Caco-2 (cell line): Measurements from ENCODE around the gene PSMD1. TPM values are rescaled to one million over a fixed set of nuclear protein-coding genes. Genes with fewer than 3 reads are reported as not detected.

Experiments
- BruUV-seq: library from RNA; stranded (reverse); fragments of 400-500 nt; replicated peaks from 2 replicates; lab custom pipeline; 2021; lab: Mats Ljungman, UMichigan
- CTCF ChIA-PET: fragments of 300-600 bp; sonication (Branson Sonifier 250); formaldehyde crosslinking; loops from one replicate; lab custom pipeline; 2022; ENCODE audit warnings: antibody characterized with exemption; lab: Charles Lee
- POLR2A ChIA-PET: fragments of 300-600 bp; sonication (Branson Sonifier 250); formaldehyde crosslinking; loops from one replicate; lab custom pipeline; 2022; ENCODE audit warnings: antibody characterized with exemption; lab: Charles Lee
- DNase-seq, 2 experiments: peaks; one replicate each; pipeline versions ENCODE4 v3.0.0 to v3.0.0-alpha.2; 2020 to 2022
- H3K27me3 ChIP-seq: replicated peaks from 2 replicates; pipeline ENCODE4 v1.6.0; 2011; ENCODE audit warnings: low read length; ENCODE audit not compliant: control insufficient read depth, insufficient read depth
- H3K36me3 ChIP-seq: 2 replicates; pipeline ENCODE4 v1.5.1; 2011; ENCODE audit warnings: low read length; ENCODE audit not compliant: control insufficient read depth, insufficient read depth
- H3K4me1 ChIP-seq: fragments of 250-450 bp; sonication (Bioruptor Pico); 2 replicates; pipeline ENCODE4 v1.5.1; 2020; ENCODE audit warnings: mild to moderate bottlenecking
- H3K4me3 ChIP-seq: 2 replicates; pipeline ENCODE4 v1.5.1; 2011; ENCODE audit warnings: low read depth, mild to moderate bottlenecking, control low read depth, low read length
- H3K9me3 ChIP-seq: fragments of 250-450 bp; sonication (Bioruptor Pico); 2 replicates; pipeline ENCODE4 v1.5.1; 2020; ENCODE audit warnings: mild to moderate bottlenecking, moderate library complexity
- H3K27ac Mint-ChIP-seq: one replicate; pipeline ENCODE4 v1.8.0; 2022; ENCODE audit warnings: mixed read lengths; ENCODE audit not compliant: unreplicated experiment
- H3K27me3 Mint-ChIP-seq: one replicate; pipeline ENCODE4 v1.8.0; 2022; ENCODE audit warnings: mixed read lengths; ENCODE audit not compliant: insufficient read depth, unreplicated experiment
- H3K36me3 Mint-ChIP-seq: one replicate; pipeline ENCODE4 v1.8.0; 2022; ENCODE audit warnings: mild to moderate bottlenecking, mixed read lengths; ENCODE audit not compliant: insufficient read depth, unreplicated experiment
- H3K4me1 Mint-ChIP-seq: one replicate; pipeline ENCODE4 v1.8.0; 2022; ENCODE audit warnings: low read depth, mixed read lengths; ENCODE audit not compliant: unreplicated experiment
- H3K4me3 Mint-ChIP-seq: one replicate; pipeline ENCODE4 v1.8.0; 2022; ENCODE audit warnings: mild to moderate bottlenecking, moderate library complexity, mixed read lengths; ENCODE audit not compliant: unreplicated experiment
- H3K9me3 Mint-ChIP-seq: one replicate; pipeline ENCODE4 v1.8.0; 2022; ENCODE audit warnings: mixed read lengths; ENCODE audit not compliant: unreplicated experiment
- intact Hi-C: fragments of 100-400 bp; cut with micrococcal nuclease; formaldehyde crosslinking; loops from one replicate; pipeline ENCODE4 v1.10.0; 2022; ENCODE audit not compliant: unreplicated experiment
- total RNA-seq: library from RNA; stranded (reverse); gene quantifications from 2 replicates; pipeline ENCODE4 v1.2.3, GENCODE V29; 2022
- TF ChIP-seq, protein P1 (sequence below), 2 experiments: fragments of 200-600 bp in 1 of 2; IDR thresholded peaks; 1 replicate in 1 of 2; 2 replicates in 1 of 2; pipeline versions ENCODE4 v1.5.1 to v1.8.0; 2011 to 2022; ENCODE audit warnings: antibody characterized with exemption in 1 of 2, control low read depth in 1 of 2, inconsistent platforms in 1 of 2, low read depth in 1 of 2, low read length in 1 of 2, mild to moderate bottlenecking in 1 of 2, moderate library complexity in 1 of 2; ENCODE audit not compliant: insufficient read depth in 1 of 2, severe bottlenecking in 1 of 2, unreplicated experiment in 1 of 2

PSMD1 gene
- total RNA-seq, 1 experiment from 2014 or later, result 126 TPM

DNA sequence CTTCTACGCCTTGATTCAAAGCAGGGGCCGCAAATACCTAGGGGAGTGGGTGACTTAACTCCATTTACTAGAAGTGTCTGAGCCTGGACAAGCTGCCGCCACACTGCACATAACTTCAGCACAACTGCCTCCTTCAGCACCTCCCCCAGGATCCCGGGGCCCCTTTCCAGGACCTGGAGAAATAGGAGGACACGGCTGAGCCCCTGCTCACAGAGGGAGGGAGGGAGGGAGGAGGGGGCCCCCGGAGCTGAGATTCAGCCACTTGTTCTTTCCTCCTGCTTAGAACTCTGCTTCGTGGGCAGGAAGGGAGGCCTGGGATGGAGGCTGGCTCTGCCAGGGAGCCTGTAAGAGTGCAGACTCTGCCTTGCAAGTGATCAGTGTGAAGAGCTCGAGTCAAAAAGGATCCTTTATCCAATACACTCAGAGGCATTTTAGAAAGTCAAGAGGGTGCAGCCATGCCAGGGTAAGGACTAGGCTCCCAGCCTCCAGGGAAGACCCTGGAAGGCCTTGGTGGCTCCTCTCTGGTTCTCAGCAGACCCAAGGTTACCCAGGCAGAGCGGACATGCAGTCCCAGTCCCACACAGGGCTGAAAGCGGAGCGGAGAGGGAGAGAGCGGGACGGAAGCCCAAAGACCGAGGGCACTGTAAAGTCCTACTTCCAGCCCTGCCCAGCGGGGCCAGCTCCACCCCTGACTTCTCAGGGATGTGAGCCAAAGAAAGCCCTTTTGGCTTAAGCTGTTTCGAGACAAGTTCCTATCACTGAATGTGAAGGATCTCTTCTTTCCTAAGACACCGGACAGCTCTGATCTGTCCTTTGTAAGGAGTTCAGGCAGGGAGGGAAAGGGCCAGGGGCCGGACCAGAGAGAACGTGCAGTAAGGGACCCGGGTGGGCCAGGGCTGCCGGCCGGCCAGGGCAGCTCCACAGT is 133.2 kb downstream of the PSMD1 start:
- H3K9me3 ChIP-seq, result no peaks in the 10 kb centered on the region
- DNase-seq, result no peak
- BruUV-seq, result no TSS peak
- Mint-ChIP-seq H3K36me3 (no peaks in the 10 kb centered on the region), H3K27ac (no peak overlapping the region), H3K4me3 (no peak overlapping the region), H3K9me3 (no peaks in the 10 kb centered on the region), H3K27me3 (no peaks in the 10 kb centered on the region), H3K4me1 (no peaks in the 10 kb centered on the region)
- no peak overlapping the region for H3K4me3 ChIP-seq
- intact Hi-C loops, result no loop called here
- H3K36me3 ChIP-seq, result no peaks in the 10 kb centered on the region
- ChIA-PET POLR2A (no interaction called here), CTCF (no interaction called here)
- no peaks in the 10 kb centered on the region for H3K4me1 ChIP-seq
- TF ChIP-seq, protein P1, sequence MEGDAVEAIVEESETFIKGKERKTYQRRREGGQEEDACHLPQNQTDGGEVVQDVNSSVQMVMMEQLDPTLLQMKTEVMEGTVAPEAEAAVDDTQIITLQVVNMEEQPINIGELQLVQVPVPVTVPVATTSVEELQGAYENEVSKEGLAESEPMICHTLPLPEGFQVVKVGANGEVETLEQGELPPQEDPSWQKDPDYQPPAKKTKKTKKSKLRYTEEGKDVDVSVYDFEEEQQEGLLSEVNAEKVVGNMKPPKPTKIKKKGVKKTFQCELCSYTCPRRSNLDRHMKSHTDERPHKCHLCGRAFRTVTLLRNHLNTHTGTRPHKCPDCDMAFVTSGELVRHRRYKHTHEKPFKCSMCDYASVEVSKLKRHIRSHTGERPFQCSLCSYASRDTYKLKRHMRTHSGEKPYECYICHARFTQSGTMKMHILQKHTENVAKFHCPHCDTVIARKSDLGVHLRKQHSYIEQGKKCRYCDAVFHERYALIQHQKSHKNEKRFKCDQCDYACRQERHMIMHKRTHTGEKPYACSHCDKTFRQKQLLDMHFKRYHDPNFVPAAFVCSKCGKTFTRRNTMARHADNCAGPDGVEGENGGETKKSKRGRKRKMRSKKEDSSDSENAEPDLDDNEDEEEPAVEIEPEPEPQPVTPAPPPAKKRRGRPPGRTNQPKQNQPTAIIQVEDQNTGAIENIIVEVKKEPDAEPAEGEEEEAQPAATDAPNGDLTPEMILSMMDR (IDR thresholded peaks at IDR 0.05; ENCODE audit: insufficient read depth in 1 of 2, low read depth in 1 of 2, low read length in 1 of 2, severe bottlenecking in 1 of 2, unreplicated experiment in 1 of 2), result no peak
- no peaks in the 10 kb centered on the region for H3K27me3 ChIP-seq

DNA sequence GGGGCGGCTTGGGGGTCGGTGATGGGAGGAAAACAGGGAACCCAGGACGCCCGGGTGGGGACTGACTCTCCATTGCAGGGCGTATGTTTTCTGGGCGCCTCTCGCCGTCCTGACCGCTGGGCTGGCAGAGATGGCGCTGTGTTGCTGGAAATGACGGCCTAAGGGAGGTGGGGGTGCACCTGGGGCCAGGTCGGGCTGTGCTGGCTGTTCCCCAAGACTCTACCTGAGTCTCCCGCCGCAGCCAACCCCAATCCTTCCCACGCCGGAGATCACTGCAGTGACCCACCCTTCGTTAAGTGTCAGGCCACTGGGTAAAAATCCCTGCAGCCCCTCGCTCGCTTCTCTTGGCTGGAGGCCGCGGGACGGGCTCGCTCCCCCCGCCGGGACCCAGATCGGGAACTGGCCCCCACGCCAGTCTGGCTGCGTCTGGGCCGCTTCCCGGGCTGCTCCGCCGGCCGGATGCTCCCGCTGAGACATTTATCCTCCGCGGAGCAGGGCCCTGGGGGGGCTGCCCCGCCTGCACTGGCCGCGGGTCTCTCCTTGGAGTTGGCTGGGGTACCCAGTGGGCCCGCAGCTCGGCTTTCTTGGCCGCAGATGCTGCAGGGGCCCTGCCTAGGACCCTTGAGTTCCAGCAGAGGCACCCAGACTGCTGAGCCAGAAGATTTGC is 134.0 kb downstream of the PSMD1 start:
- TF ChIP-seq, protein P1 (IDR thresholded peaks at IDR 0.05; ENCODE audit: insufficient read depth in 1 of 2, low read depth in 1 of 2, low read length in 1 of 2, severe bottlenecking in 1 of 2, unreplicated experiment in 1 of 2), result no peak
- Mint-ChIP-seq H3K36me3 (no peaks in the 10 kb centered on the region), H3K9me3 (no peaks in the 10 kb centered on the region), H3K27me3 (no peaks in the 10 kb centered on the region), H3K4me1 (no peaks in the 10 kb centered on the region), H3K4me3 (no peak overlapping the region), H3K27ac (no peak overlapping the region)
- ChIA-PET POLR2A (no interaction called here), CTCF (no interaction called here)
- Histone ChIP-seq H3K9me3 (no peaks in the 10 kb centered on the region), H3K36me3 (no peaks in the 10 kb centered on the region), H3K4me3 (no peak overlapping the region), H3K4me1 (no peaks in the 10 kb centered on the region), H3K27me3 (no peaks in the 10 kb centered on the region)
- no peak for DNase-seq
- BruUV-seq, result no TSS peak
- intact Hi-C loops, result no loop called here
